ENCODE data around the gene PMS2.
"Not testable (repeated sequence)": the region's sequence is repeated elsewhere in the genome, so short reads cannot be mapped to it uniquely, and the experiment has no call there.

PMS2 gene

DNA sequence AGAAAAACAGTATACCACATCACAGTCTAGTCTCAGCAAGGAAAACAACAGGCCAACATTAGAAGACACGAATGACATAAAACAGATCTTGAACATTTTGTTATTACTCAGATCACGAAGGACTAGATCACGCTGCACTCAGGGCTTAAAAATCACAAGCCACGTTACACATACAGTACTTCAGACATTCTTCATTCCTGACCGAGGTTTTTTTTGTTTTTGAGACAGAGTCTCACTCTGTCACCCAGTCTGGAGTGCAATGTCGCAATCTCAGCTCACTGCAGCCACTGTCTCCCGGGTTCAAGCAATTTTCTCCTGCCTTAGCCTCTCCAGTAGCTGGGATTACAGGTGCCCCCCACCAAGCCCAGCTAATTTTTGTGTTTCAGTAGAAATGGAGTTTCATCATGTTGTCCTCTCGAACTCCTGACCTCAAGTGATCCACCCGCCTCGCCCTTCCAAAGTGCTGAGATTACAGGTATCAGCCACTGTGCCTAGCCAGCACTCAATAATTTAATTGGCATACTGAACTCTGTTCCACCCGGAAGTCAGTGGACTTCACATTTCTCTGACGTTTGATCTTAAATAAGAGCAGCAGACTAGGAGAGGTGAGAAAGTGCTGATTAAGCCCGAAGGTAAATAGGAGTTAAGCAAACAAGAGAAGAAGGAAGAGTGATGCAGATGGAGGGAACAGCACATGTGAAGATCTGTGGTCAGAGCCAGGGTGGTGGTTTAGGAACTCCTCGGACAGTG, 3.7 kb upstream of the PMS2 start:
- DNase-seq (ENCODE audit: low read depth), result no peak

DNA sequence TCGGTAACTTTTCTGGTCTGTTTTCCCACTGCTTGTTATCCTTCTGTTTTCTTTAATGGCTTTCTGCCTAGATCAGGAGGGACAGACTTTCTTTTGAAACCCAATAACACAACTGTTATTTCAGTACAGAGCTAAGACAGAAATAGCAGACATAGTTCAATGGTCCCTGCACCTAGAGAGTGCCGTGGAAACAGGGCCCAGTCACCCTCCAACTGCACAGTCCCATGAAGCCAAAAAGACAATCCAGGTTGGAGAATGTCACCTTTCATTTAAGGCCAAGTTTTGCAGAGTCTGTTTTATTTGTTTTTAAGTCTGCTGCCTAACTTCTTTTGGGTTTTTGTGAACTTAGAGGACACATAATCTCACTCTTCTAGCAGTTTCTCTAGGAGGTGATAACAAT, 2.7 kb upstream of the PMS2 start:
- DNase-seq (ENCODE audit: low read depth), result no peak

DNA sequence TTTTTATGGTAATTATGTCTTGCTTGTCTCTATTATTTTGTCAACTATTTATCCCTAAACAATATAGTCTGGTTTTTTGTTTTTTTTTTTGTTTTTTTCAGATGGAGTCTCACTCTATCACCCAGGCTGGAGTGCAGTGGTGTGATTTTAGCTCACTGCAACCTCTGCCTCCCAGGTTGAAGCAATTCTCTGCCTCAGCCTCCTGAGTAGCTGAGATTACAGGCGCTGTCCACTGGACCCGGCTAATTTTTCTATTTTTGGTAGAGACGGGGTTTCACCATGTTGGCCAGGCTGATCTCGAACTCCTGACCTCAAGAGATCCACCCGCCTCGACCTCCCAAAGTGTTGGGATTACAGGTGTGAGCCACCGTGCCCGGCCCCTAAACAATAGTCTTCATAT, 1.5 kb upstream of the PMS2 start:
- not testable (repeated sequence) for DNase-seq (ENCODE audit: low read depth)

DNA sequence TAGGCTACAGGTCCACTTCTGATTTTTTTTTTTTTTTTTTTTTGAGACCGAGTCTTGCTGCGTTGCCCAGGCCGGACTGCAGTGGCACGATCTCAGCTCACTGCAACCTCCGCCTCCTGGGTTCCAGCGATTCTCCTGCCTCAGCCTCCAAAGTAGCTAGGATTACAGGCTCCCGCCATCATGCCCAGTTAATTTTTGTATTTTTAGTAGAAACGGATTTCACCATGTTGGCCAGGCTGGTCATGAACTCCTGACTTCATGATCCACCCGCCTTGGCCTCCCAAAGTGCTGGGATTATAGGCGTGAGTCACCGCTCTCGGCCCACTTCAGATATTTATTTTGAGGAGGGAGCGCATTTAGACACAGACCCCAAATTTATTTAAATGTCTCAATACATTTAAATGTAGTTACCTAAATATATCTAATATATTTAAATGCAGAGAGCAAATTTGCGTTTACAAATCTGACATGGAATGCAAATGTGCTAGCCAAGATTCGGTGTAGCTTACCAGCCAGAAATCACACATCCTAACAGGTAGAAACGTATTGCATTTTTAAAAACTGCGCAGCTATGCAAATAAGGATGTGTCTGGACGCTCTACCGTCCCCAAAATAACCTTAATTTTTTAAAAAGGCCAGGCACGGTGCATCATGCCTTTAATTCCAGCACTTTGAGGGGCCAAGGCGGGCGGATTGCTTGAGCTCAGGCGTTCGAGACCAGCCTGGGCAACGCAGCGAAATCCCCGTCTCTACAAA, 836 bp downstream of the PMS2 start:
- not testable (repeated sequence) for DNase-seq (ENCODE audit: low read depth)

DNA sequence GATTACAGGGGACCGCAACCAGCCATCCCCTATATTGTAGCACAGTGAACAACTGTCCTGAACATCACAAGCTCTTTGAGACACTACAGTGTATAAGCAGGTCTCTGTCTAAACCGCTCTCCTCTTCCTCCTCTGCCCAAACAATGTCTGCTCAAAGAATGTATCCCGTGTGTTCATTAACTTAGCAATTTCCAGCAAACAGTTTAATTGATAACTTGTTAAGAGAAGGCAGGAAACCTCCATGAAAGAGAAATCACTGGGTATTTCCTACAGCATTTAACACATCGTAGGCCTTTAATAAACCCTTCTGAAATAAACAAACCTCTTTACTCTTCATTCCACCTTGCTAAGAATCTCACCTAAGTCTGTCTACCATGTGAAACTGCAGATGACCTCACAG, 1.5 kb downstream of the PMS2 start:
- no peak for DNase-seq (ENCODE audit: low read depth)

DNA sequence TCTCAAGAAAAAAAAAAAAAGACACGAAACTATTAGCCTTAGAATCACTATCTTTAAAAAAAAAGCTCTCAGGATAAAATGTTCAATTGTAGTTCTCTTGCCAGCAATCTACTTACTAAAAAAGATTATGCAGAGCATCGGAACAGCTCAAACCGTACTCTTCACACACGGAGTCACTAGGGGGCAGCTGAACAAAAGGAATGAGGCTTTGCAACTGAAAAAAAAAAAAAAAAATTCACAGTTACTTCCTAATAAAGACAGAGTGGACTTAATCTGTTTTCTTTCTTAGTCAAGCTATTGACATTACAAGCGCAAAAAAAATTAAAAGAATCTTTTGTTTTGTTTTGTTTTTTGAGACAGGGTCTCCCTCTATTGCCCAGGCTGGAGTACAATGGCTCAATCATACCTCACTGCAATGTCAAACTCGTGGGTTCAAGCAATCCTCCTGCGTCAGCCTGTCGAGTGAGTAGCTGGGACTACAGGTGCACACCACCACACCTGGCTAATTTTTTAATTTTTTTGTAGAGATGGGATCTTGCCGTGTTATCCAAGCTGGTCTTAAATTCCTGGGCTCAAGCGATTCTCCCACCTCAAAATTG, 11.5 kb downstream of the PMS2 start:
- DNase-seq (ENCODE audit: low read depth), result no peak

DNA sequence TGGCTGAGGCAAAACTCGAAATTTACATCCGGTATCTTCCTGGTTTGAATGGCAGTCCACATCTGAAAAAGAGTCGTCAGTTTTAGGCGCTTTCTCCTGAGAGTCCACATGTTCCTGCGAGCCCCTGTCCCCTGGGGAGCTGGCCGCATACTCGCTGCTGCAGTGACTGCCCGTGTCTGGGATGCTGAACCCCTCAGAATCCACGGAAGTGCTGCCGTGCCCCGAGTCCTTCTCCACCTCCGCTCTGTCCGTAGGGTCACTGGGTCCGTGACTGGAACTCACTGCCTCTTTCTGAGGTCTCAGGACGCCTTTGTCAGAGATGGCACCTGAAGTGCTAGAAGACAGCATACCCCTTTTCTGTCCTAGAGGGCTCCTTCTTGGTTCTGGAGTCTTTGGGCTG, 21.8 kb downstream of the PMS2 start:
- not testable (repeated sequence) for DNase-seq (ENCODE audit: low read depth)

DNA sequence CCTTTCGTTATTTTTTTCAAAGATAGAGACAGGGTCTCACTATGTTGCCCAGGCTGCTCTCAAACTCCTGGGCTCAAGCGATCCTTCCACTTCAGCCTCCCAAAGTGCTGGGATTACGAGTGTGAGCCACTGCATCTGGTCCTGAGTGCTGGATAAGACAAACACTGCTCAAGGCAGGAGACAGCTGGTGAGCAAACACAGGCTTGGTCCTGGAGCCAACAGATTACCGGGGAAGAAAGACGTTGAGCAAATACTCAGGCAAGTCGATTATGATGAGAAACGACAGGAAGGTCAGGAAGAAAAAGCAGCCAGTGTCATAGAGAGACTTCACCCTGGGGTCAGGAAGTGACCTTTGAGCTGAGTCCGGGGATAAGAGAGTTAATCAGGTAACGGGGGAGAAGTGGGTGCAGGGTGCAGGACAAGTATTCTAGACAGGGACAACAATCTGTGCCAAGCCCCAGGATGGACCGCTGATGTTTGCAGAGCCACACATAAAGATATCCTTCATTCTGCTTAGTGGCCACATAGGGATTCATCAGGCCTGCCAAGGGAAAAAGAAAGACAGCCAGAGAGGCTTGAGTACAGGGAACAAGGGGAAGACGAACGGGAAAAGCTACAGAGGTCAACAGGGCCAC, 29.1 kb downstream of the PMS2 start:
- not testable (repeated sequence) for DNase-seq (ENCODE audit: low read depth)

DNA sequence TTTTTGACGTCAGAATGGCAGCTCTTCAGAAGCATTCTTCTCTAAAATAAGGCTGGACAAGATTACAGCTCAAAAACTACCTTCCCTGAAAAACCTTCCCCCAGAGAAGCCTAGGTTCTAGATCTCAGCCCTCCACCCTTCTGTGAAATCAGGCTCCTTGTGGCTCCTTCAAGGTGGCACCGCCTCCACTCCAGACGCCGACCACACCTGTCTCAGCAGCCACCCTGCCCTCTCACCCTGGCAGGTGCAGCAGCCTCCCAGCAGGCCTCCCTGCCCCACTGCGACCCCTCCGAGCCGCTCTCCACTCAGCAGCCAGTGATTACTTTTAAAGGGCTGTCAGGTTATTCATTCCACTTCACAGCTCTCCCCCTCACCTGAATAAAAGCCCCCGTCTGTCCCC, 35.3 kb downstream of the PMS2 start:
- DNase-seq (ENCODE audit: low read depth), result not testable (repeated sequence)

DNA sequence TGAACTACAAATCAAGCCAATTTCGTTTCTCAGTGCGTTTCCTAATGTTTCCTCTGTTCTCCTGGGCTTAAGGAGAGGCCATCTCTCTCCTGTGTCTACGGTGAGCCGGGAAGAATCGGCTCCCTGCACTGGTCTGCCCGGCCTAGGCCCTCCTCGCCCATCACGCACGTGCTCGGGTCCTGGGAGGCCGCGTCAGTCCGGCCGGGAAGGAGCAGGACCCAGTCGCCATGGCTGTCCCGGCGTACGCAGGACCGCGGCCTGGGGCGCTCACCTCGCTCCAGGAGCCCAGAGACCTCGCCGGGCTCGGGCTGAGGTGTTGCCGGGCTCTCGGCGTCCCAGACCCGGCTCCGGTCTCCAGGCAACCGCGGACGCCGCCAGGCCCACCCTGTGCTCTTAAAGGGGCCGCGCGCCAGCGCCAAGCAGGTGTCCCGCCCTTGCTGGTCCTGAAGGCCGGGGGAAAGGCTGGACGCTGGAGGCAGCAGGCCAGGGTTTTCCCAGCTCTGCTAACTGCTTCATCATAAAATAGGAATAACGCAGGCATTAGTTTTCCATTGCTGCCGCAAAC, 38.4 kb downstream of the PMS2 start, which contains the start of gene RSPH10B:
RSPH10B (minus strand) TSS at position 343 of the 565 bp plus-strand sequence. CDS start 3,573 bp downstream, outside the sequence.
- DNase-seq (ENCODE audit: low read depth), result not testable (repeated sequence)

DNA sequence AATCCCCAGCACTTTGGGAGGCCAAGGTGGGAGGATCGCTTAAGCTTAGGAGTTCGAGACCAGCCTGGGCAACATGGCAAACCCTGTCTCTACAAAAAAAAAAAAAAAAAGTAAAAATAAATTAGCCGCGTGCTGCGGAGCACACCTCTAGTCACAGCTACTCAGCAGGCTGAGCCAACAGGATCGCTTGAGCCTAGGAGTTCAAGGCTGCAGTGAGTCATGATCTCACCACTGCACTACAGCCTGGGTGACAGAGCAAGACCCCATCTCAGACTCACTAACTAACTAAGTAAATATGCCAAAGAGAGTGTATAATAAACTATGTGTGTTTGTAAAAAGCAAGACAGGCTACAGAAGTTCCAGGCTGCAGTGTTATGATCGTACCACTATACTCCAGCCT, 45.0 kb downstream of the PMS2 start:
- DNase-seq (ENCODE audit: low read depth), result not testable (repeated sequence)

DNA sequence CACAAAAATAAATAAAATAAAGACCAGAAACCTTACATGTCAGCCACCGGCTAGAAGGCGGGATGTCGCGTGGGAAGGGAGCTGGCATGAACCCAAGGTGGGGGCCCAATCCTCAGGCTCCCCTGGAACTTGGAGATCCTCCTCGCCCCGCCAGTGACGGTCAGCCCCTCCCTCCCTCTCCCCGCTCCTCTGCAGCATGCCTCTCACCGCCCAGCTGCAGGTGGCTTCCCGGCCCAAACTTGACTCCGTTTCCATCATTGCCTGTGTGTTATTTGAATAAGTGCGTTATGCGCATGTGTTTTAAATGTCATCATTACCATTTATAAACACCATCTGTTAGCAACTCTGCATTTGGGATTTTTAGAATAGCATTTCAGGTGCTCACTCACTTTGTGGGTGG, 45.6 kb downstream of the PMS2 start:
- not testable (repeated sequence) for DNase-seq (ENCODE audit: low read depth)

DNA sequence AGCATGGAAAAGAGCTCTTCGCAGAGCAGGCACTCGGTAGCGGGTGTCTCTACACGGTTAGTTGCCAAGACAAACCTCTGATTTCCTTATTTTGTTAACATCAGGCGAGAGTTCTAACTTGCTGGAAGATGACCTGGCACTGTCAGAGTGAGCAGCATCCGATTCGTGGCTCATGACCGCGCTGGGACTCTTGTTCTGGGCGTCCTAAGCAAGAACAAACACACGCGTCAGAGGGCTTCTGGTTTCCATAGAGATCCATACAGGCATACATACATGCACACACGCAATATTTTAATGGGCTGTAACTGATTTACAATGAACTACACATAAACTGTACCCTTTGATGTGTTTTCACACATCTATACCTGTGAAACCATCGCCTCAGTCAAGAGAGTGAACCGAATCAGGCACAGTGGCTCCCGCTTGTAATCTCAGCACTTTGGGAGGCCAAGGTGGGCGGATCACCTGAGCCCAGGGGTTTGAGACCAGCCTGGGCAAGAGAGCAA, 73.9 kb downstream of the PMS2 start:
- not testable (repeated sequence) for DNase-seq (ENCODE audit: low read depth)

DNA sequence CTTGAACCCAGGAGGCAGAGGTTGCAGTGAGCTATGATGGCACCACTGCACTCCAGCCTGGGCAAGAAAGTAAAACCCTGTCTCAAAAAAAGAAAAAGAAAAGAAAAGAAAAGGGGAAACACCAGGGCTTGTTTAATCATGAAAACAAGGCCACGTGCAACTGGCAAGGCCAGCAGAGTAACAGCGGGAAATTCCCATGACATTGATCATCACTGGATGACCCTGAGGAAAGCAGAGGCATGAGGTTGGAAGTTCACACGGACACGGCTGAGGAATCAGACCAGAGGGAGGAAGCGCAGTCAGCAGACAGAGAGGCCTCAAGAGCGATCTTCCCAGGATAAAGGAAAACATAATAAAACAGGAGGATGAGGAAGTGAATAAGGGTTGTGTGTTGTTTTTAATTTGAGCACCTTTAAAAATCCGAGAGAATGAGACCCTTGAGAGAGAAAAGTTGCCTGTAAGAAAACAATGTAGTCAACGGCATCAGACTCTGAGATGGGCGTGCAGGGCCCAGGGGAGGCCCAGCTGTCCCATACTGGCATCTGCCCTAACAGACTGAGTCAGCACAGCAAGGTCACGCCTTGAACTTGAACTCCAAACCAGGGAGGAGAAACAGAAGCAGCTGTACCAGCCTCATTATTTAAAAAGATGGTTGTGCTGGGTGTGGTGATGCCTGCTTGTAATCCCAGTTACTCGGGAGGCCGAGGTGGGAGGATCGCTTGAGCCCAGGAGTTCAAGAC, 76.8 kb downstream of the PMS2 start:
- not testable (repeated sequence) for DNase-seq (ENCODE audit: low read depth)

DNA sequence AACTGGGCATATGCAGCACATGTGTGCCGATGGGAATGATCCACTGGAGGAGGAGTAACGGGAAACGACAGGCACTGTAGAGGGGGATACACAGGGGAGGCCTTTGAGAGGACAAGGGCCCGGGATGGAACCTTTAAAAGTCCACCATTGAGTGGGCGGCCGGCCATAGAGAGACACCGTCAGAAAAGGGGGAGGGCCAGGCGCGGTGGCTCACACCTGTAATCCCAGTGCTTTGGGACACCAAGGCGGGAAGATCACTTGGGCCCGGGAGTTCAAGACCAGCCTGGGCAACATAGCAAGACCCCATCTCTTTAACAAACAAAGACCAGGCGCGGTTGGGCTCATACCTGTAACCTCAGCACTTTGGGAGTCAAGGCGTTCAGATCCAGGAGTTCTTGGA, 77.6 kb downstream of the PMS2 start:
- not testable (repeated sequence) for DNase-seq (ENCODE audit: low read depth)

DNA sequence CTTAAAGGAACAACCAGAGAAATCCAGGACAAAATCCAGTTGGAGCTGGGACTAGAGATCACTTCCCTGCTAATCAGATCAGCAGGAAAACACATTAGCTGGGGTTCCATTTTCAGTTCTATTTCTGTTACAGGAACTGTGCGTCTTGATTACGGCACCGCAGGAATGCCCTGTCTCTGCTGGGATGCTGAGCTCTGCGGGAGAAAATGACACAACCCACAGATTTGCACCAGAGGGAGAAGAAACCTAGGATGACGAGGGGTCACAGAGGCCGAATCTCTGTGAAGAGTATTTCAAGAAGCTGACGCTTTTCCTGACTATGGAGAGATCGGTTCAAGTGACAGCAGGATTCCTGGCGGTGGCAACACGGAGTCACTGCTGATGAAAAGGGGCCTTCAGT, 78.6 kb downstream of the PMS2 start:
- not testable (repeated sequence) for DNase-seq (ENCODE audit: low read depth)

DNA sequence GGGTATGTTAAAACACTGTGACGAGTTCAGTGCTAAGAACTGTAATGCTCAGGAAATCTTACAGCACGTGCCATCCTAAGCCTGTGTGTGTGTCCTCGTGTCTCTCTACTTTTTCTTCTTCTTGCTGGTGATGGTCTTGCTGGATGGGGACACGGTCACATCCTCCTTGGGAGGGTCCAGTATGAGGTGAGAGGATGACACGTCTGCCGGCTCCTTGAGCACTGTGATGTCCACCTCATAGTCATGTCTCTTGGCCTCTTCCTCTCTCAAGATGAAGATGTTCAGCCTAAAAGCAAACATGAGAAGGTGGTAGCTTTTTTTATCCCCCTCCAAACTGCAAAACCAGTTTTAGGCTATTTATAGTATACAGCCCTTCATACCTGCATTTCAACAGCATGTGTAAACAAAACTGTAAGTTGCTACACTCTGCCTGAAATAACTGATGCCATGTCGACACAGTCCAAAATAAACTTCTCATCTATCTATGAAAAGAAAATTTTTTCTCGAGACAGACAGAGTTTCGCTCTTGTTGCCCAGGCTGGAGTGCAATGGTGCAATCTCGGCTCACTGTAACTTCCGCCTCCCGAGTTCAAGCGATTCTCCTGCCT, 82.5 kb downstream of the PMS2 start:
- DNase-seq (ENCODE audit: low read depth), result not testable (repeated sequence)

DNA sequence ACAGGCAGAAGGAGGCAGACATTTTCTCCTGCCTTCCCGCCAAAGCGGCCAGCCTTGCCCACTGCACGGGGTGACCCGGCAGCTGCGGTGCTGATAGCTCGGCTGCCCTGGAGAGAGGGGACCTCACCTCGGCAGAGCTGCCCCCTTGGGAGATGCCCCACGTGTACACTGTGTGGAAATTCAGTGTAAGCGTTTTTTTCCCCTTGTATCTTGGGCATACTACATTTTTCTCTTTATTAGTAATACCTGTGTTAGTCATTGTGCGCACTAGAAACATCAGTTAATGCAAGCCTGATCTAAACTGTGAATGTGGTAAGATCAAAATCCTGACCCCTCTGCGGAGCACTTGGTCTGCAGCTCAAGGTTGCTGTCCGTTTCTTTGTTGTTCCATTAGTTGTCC, 84.2 kb downstream of the PMS2 start:
- not testable (repeated sequence) for DNase-seq (ENCODE audit: low read depth)

DNA sequence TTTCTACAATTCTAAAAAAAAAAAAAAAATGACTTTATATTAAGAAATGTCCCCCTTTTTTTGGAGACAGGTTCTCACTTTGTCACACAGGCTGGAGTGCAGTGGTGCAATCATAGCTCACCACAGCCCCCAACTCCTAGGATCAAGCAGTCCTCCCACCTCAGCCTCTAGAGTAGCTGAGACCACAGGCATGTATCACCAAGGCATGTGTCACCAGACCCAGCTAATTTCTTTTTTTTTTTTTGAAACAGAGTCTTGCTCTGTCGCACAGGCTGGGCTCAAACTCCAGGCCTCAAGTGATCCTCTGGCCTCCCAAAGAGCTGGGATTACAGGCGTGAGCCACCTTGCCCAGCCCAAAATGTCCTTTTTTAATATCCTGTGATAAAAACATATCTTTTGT, 84.7 kb downstream of the PMS2 start:
- not testable (repeated sequence) for DNase-seq (ENCODE audit: low read depth)

Data from activated gamma-delta T cell treated with anti-CD3 and anti-CD28 coated beads, Interleukin-2, amount 50 U/mL, for 16 hours (primary cell).